Stomach (tissue), 4 donors: ENCODE measurements around the gene MS4A4E.

ENCODE experiments used
- CTCF ChIP-seq, 7 experiments: fragments of 450-650 bp in 4 of 7; fragments of 200-600 bp in 3 of 7; sonication (generic) in 3 of 7; IDR thresholded peaks; one replicate each; pipeline ENCODE4 v1.5.1; 2016 to 2019; ENCODE audit warnings: antibody characterized with exemption in 7 of 7, control low read depth in 2 of 7, mild to moderate bottlenecking in 1 of 7
- EP300 ChIP-seq: sonication (generic); formaldehyde crosslinking; IDR thresholded peaks from one replicate; pipeline ENCODE4 v1.6.1; 2017; ENCODE audit warnings: antibody characterized with exemption
- POLR2A ChIP-seq, 4 donors: fragments of 450-650 bp; IDR thresholded peaks; one replicate each; pipeline ENCODE4 v1.6.1; 2016; ENCODE audit warnings: antibody characterized with exemption in 4 of 4, control low read depth in 2 of 4, mild to moderate bottlenecking in 1 of 4, moderate library complexity in 1 of 4
- POLR2AphosphoS5 ChIP-seq, 3 donors: sonication (generic); formaldehyde crosslinking; IDR thresholded peaks; one replicate each; pipeline ENCODE4 v1.6.1; 2016; ENCODE audit warnings: antibody characterized with exemption in 3 of 3

- TF ChIP-seq CTCF (IDR thresholded peaks at IDR 0.05) (no peak), POLR2AphosphoS5 (IDR thresholded peaks at IDR 0.05) (no peak), POLR2A (IDR thresholded peaks at IDR 0.05) (no peak), EP300 (no peak)
Observed at GRCh38 chr11:60211206-60211605, 31.7 kb downstream of the MS4A4E start.
